ENCODE data around the gene JTB.

JTB gene

GRCh38 chr1:153934746-153935145 is 42.7 kb downstream of the JTB start:
- no peaks in the 10 kb centered on the region for H3K79me1 ChIP-seq (ENCODE audit: low read length)
- no peak overlapping the region for H2BK5ac ChIP-seq (ENCODE audit: low read depth, low read length, poor library complexity)
- H3K4me1 ChIP-seq (ENCODE audit: control insufficient read depth in 1 of 2, insufficient read depth in 2 of 2, low read length in 2 of 2), result no peaks in the 10 kb centered on the region
- no peak overlapping the region for H3K14ac ChIP-seq (ENCODE audit: low read length)
- H3K27me3 ChIP-seq (ENCODE audit: insufficient read depth, low read length), result no peaks in the 10 kb centered on the region
- no peak overlapping the region for H3K9ac ChIP-seq (ENCODE audit: low read length)
- no peak overlapping the region for H3K18ac ChIP-seq (ENCODE audit: low read length)
- H2AFZ ChIP-seq (ENCODE audit: insufficient read depth, low read length, poor library complexity), result no peak overlapping the region
- no peak overlapping the region for H2BK12ac ChIP-seq (ENCODE audit: low read length)
- H3K9me3 ChIP-seq (ENCODE audit: insufficient read depth, low read depth, low read length), result peaks cover 2% of the 10 kb centered on the region
- H2AK5ac ChIP-seq (ENCODE audit: low read length), result no peak overlapping the region
- H3K23ac ChIP-seq (ENCODE audit: low read length), result no peak overlapping the region
- WGBS (ENCODE audit: extremely low coverage, insufficient coverage, insufficient read length), result no CpG with 5 or more reads among the region's 9 CpGs
- no peak for DNase-seq
- H4K12ac ChIP-seq (ENCODE audit: low read depth, low read length), result no peak overlapping the region
- no peak overlapping the region for H4K8ac ChIP-seq (ENCODE audit: low read depth, low read length)
- no peak overlapping the region for H3K4me3 ChIP-seq (ENCODE audit: low read depth, low read length)
- H3K4me2 ChIP-seq (ENCODE audit: low read length), result no peak overlapping the region
- no peak overlapping the region for H3K4ac ChIP-seq (ENCODE audit: low read depth, low read length)
- peaks cover 73 to 75% of the 10 kb centered on the region in 2 experiments for H3K36me3 ChIP-seq (ENCODE audit: control insufficient read depth in 1 of 2, insufficient read depth in 2 of 2, low read length in 2 of 2)
- H2BK120ac ChIP-seq (ENCODE audit: insufficient read depth, low read length, poor library complexity), result no peak overlapping the region
- no peaks in the 10 kb centered on the region for H3K79me2 ChIP-seq (ENCODE audit: control insufficient read depth, insufficient read depth, low read length, poor library complexity)
- no peak overlapping the region for H4K91ac ChIP-seq (ENCODE audit: low read depth, low read length)
- H3K27ac ChIP-seq (ENCODE audit: low read depth, low read length), result no peak overlapping the region

DNA sequence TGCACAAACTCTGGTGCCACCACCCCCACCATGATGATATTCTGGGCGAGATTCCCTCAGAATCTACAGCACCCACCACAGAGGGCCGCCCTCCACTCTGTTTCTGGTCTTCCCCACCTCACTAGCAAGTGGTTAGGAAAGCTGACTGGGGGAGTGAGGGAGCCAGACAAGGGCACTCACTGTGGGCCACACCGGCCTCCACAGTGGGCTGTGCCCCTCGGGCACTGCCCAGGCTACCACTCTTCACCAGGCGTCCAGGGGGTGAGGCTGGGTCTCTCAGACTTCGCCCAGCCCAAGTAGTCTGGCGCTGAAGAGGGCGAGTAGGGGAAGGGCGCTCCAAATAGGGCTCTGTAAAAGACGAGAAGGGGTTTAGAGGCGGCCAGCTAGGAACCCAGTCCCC is 43.5 kb downstream of the JTB start:
- no peak overlapping the region for H2AK5ac ChIP-seq (ENCODE audit: low read length)
- no peak overlapping the region for H4K91ac ChIP-seq (ENCODE audit: low read depth, low read length)
- H3K9me3 ChIP-seq (ENCODE audit: insufficient read depth, low read depth, low read length), result peaks cover 2% of the 10 kb centered on the region
- H3K79me2 ChIP-seq (ENCODE audit: control insufficient read depth, insufficient read depth, low read length, poor library complexity), result no peaks in the 10 kb centered on the region
- no peak overlapping the region for H3K18ac ChIP-seq (ENCODE audit: low read length)
- H3K27ac ChIP-seq (ENCODE audit: low read depth, low read length), result no peak overlapping the region
- no peaks in the 10 kb centered on the region for H3K27me3 ChIP-seq (ENCODE audit: insufficient read depth, low read length)
- no peak for DNase-seq
- no peaks in the 10 kb centered on the region for H3K79me1 ChIP-seq (ENCODE audit: low read length)
- WGBS (ENCODE audit: extremely low coverage, insufficient coverage, insufficient read length), result no CpG with 5 or more reads among the region's 11 CpGs
- H3K4ac ChIP-seq (ENCODE audit: low read depth, low read length), result no peak overlapping the region
- peaks cover 69 to 71% of the 10 kb centered on the region in 2 experiments for H3K36me3 ChIP-seq (ENCODE audit: control insufficient read depth in 1 of 2, insufficient read depth in 2 of 2, low read length in 2 of 2)
- no peak overlapping the region for H2BK12ac ChIP-seq (ENCODE audit: low read length)
- H2BK120ac ChIP-seq (ENCODE audit: insufficient read depth, low read length, poor library complexity), result no peak overlapping the region
- H4K12ac ChIP-seq (ENCODE audit: low read depth, low read length), result no peak overlapping the region
- H4K8ac ChIP-seq (ENCODE audit: low read depth, low read length), result no peak overlapping the region
- H3K4me1 ChIP-seq (ENCODE audit: control insufficient read depth in 1 of 2, insufficient read depth in 2 of 2, low read length in 2 of 2), result no peaks in the 10 kb centered on the region
- H3K4me3 ChIP-seq (ENCODE audit: low read depth, low read length), result no peak overlapping the region
- no peak overlapping the region for H2BK5ac ChIP-seq (ENCODE audit: low read depth, low read length, poor library complexity)
- no peak overlapping the region for H3K23ac ChIP-seq (ENCODE audit: low read length)
- H3K14ac ChIP-seq (ENCODE audit: low read length), result no peak overlapping the region
- H2AFZ ChIP-seq (ENCODE audit: insufficient read depth, low read length, poor library complexity), result no peak overlapping the region
- no peak overlapping the region for H3K4me2 ChIP-seq (ENCODE audit: low read length)
- H3K9ac ChIP-seq (ENCODE audit: low read length), result no peak overlapping the region

DNA sequence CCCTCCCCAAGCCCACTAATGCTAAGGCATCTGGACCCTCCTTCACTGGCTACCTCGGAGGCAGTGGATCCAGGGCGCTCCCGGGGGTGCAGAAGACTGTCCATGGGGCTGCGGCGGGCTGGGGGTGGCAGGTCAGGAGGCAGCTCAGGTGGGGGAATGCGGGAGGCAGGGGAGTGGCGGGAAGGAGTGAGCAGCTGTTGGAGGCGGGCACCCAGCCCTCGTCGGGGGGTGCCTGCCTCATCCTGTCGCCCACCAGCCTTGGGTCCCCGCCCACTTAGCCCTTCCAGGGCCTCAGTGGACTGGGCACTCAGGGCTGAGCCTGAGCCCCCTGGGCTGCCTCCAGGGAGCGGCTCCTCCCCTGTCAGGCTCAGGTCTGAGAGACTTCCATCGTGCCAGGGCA is 44.0 kb downstream of the JTB start:
- Histone ChIP-seq H2AFZ (ENCODE audit: insufficient read depth, low read length, poor library complexity) (no peak overlapping the region), H2BK5ac (ENCODE audit: low read depth, low read length, poor library complexity) (no peak overlapping the region), H4K8ac (ENCODE audit: low read depth, low read length) (no peak overlapping the region), H2BK120ac (ENCODE audit: insufficient read depth, low read length, poor library complexity) (no peak overlapping the region), H3K4me1 (ENCODE audit: control insufficient read depth in 1 of 2, insufficient read depth in 2 of 2, low read length in 2 of 2) (no peaks in the 10 kb centered on the region), H3K23ac (ENCODE audit: low read length) (no peak overlapping the region), H3K27ac (ENCODE audit: low read depth, low read length) (no peak overlapping the region), H3K4me3 (ENCODE audit: low read depth, low read length) (no peak overlapping the region), H3K9me3 (ENCODE audit: insufficient read depth, low read depth, low read length) (peaks cover 2% of the 10 kb centered on the region), H3K79me1 (ENCODE audit: low read length) (no peaks in the 10 kb centered on the region), H2BK12ac (ENCODE audit: low read length) (no peak overlapping the region), H3K9ac (ENCODE audit: low read length) (no peak overlapping the region), H4K12ac (ENCODE audit: low read depth, low read length) (no peak overlapping the region), H3K4me2 (ENCODE audit: low read length) (no peak overlapping the region), H3K18ac (ENCODE audit: low read length) (no peak overlapping the region), H3K27me3 (ENCODE audit: insufficient read depth, low read length) (no peaks in the 10 kb centered on the region), H3K36me3 (ENCODE audit: control insufficient read depth in 1 of 2, insufficient read depth in 2 of 2, low read length in 2 of 2) (peaks cover 66 to 68% of the 10 kb centered on the region in 2 experiments), H3K14ac (ENCODE audit: low read length) (no peak overlapping the region), H3K4ac (ENCODE audit: low read depth, low read length) (no peak overlapping the region), H3K79me2 (ENCODE audit: control insufficient read depth, insufficient read depth, low read length, poor library complexity) (no peaks in the 10 kb centered on the region), H2AK5ac (ENCODE audit: low read length) (no peak overlapping the region), H4K91ac (ENCODE audit: low read depth, low read length) (no peak overlapping the region)
- WGBS (ENCODE audit: extremely low coverage, insufficient coverage, insufficient read length), result no CpG with 5 or more reads among the region's 14 CpGs
- DNase-seq, result no peak

GRCh38 chr1:153932156-153933131 is 45.0 kb downstream of the JTB start:
- Histone ChIP-seq H4K12ac (ENCODE audit: low read depth, low read length) (no peak overlapping the region), H3K18ac (ENCODE audit: low read length) (no peak overlapping the region), H2BK5ac (ENCODE audit: low read depth, low read length, poor library complexity) (no peak overlapping the region), H3K4me1 (ENCODE audit: control insufficient read depth in 1 of 2, insufficient read depth in 2 of 2, low read length in 2 of 2) (no peaks in the 10 kb centered on the region), H2AFZ (ENCODE audit: insufficient read depth, low read length, poor library complexity) (no peak overlapping the region), H3K4me3 (ENCODE audit: low read depth, low read length) (no peak overlapping the region), H3K4ac (ENCODE audit: low read depth, low read length) (no peak overlapping the region), H3K79me1 (ENCODE audit: low read length) (no peaks in the 10 kb centered on the region), H3K9me3 (ENCODE audit: insufficient read depth, low read depth, low read length) (peaks cover 2% of the 10 kb centered on the region), H3K36me3 (ENCODE audit: control insufficient read depth in 1 of 2, insufficient read depth in 2 of 2, low read length in 2 of 2) (peaks cover 60 to 63% of the 10 kb centered on the region in 2 experiments), H2BK12ac (ENCODE audit: low read length) (no peak overlapping the region), H2AK5ac (ENCODE audit: low read length) (no peak overlapping the region), H3K4me2 (ENCODE audit: low read length) (no peak overlapping the region), H4K8ac (ENCODE audit: low read depth, low read length) (no peak overlapping the region), H3K14ac (ENCODE audit: low read length) (no peak overlapping the region), H2BK120ac (ENCODE audit: insufficient read depth, low read length, poor library complexity) (no peak overlapping the region), H3K23ac (ENCODE audit: low read length) (no peak overlapping the region), H3K9ac (ENCODE audit: low read length) (no peak overlapping the region), H3K27me3 (ENCODE audit: insufficient read depth, low read length) (no peaks in the 10 kb centered on the region), H3K79me2 (ENCODE audit: control insufficient read depth, insufficient read depth, low read length, poor library complexity) (no peaks in the 10 kb centered on the region), H4K91ac (ENCODE audit: low read depth, low read length) (no peak overlapping the region), H3K27ac (ENCODE audit: low read depth, low read length) (no peak overlapping the region)
- WGBS (ENCODE audit: extremely low coverage, insufficient coverage, insufficient read length), result no CpG with 5 or more reads among the region's 18 CpGs
- no peak for DNase-seq

Data from trophoblast cell (in vitro differentiated cells and primary cell).